GM18858 (cell line): Measurements from ENCODE around the gene KLK12.

Experiments used
- ATAC-seq: cut with Tn5 transposase; IDR thresholded peaks from one replicate; pipeline ENCODE4 v1.9.1; 2021; ENCODE audit not compliant: unreplicated experiment

KLK12 gene

DNA sequence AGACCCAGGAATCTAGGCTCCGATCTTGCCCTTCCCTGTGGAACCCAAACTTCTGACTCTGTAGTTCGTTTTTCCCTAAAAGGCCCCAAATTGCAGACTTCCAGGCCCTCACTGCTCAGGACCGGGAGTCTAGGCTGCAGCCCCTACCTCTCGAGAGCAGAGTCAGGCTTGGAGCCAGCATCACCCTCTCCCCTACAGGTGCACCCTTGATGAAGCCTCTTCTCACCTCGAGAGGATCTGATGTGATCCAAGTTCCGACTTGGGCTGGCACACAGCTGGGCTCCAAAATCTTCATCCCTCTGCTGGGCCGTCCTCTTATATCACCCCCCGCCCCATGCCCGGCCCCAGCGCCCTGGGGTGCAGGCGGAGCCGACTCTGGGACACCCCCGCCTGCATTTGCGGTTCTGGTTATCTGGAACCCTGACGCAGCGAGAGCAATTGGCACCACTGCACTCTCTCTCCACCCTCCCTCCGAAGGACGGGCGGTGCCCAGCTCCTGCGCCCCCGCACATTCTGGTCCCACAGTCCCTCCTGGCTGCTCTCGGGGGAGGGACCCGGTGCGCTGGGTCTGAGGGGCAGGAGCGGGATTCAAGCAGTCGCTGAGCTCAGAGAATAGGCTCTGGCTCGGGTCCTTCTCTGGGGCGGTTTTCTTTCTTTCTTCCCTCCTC lies 51.0 kb downstream of the KLK12 start, which contains the start of gene KLK7:
Gene KLK7, minus strand, starts transcription at position 293 of the 668 bp plus-strand sequence. CDS start 1,518 bp downstream, outside the sequence.
- ATAC-seq = no peak

- ATAC-seq = no peak
Observed at GRCh38 chr19:50982186-50982585, 52.6 kb downstream of the KLK12 start.

- ATAC-seq = no peak
Observed at GRCh38 chr19:50981587-50982146, 53.1 kb downstream of the KLK12 start.

GRCh38 chr19:50980208-50980607 lies 54.6 kb downstream of the KLK12 start:
- ATAC-seq = no peak

DNA sequence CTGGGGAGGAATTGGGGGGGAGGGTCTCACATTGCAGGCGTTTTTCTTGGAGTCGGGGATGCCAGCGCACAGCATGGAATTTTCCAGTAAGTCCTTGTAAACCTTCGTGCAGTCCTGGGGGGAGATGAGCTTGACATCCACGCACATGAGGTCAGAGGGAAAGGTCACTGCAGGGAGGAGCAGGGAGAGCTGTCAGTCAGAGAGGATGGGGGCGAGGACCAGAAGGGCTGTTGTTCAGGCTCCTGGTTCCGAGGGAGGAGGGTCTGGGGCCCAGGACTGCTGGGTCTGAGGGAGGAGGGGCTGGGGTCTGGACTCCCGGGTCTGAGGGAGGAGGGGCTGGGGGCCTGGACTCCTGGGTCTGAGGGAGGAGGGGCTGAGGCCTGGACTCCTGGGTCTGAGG lies 55.0 kb downstream of the KLK12 start:
- no peak for ATAC-seq
